Measurements from ENCODE around the gene GRM5. TPM values are rescaled to one million over a fixed set of nuclear protein-coding genes. Genes with fewer than 3 reads are reported as not detected.

Gene GRM5
- total RNA-seq, 1 experiment from 2014 or later = 0.34 TPM

Small RNA genes within 50 kb of the gene (small RNA-seq; reads per million reads assigned to genes)
- not detected for gene RNU6-16P

Other genes with a start within 250 kb of the GRM5 start
- gene TYR, start 111.9 kb upstream of the GRM5 start, total RNA-seq (2014; rRNA removed; shearing (Covaris generic)) = not detected in 2 replicates

All from HT1080 (cell line).